ENCODE results near the gene SNRK.
A peak's percentile ranks its signal among the peaks of the same experiment; 100 is the strongest.
"Not testable (repeated sequence)": the region's sequence is repeated elsewhere in the genome, so short reads cannot be mapped to it uniquely, and the experiment has no call there.

The SNRK gene

DNA sequence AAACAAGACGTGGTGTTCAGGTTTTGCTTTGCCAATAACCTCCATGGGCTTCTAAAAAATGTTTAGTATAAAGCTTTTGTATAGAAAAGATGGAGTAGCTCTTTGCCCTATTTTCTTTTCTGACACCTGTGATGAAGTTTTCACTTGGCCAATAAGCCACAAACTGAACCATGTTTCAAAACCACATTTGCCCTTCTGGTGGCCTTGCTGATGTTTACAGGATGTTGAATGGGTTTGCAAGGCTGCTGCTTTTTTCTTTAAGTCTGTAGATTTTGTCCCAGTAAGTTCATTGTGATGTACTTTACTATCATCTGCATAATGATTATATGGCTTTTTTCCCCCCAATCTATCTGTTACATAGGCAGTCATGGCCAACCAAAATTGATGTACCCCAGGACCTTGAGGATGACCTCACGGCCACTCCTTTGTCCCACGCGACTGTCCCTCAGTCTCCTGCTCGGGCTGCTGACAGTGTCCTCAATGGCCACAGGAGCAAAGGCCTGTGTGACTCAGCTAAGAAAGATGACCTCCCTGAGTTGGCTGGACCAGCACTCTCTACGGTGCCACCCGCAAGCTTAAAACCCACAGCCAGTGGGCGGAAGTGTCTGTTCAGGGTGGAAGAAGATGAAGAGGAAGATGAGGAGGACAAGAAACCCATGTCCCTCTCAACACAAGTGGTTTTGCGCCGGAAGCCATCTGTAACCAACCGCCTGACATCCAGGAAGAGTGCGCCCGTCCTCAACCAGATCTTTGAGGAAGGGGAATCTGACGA, 60.8 kb downstream of the SNRK start:
- no peak for DNase-seq (ENCODE audit: low read depth)

DNA sequence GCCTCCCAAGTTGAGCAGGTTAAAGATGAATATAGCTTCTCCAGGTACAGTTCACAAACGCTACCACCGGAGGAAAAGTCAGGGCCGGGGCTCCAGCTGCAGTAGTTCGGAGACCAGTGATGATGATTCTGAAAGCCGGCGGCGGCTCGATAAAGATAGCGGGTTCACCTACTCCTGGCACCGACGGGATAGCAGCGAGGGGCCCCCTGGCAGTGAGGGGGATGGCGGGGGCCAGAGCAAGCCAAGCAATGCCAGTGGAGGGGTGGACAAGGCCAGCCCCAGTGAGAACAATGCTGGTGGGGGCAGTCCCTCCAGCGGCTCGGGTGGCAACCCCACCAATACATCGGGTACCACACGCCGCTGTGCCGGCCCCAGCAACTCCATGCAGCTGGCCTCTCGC, 61.4 kb downstream of the SNRK start:
- DNase-seq (ENCODE audit: low read depth), result no peak

DNA sequence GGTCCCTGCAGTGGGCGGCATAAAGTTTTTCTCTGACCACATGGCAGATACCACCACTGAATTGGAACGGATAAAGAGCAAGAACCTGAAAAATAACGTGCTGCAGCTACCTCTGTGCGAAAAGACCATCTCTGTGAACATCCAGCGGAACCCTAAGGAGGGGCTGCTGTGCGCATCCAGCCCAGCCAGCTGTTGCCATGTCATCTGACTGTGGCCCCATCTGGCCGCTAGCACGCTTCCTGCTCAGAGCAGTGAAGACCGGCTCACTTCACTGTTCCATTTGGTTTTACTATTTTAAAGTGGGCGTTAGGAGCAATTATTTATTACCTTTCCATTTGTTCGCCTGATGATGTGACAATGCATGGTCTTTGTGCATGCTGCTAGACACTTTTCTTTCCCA, 62.0 kb downstream of the SNRK start:
- DNase-seq (ENCODE audit: low read depth), result no peak

DNA sequence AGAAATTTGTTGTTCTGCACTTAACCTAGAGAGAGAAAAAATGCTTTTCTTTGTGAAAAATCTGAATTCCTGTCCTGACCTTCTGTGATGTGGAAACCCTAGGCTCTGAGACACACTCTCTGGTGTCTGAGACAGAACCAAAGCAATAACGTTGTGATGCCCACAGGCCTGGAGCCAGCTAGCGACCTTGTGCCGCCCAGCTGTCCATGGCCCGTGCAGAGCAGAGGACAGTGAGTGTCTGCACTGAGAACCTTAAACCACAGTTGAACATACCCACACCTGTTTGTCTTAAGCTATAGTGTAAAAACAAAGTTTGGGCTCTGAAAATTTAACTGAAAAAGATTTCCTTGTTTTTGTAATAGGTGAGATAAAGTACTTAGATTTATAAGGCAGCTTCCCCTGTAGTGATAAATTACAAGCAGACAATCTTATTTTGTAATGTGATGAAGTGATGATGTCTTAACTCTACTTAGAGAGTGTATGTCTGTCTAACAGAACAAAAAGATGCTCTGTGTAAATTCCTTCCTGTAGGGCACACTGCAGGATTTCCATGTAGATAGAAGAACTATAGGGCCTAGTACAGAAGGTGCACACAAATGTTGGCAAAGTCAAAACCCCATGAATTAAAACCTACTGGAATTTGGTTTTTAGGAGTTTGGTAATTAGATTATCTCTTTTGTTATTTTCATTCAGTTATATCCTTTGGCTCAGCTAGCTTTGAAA, 62.7 kb downstream of the SNRK start:
- DNase-seq (ENCODE audit: low read depth), result no peak

DNA sequence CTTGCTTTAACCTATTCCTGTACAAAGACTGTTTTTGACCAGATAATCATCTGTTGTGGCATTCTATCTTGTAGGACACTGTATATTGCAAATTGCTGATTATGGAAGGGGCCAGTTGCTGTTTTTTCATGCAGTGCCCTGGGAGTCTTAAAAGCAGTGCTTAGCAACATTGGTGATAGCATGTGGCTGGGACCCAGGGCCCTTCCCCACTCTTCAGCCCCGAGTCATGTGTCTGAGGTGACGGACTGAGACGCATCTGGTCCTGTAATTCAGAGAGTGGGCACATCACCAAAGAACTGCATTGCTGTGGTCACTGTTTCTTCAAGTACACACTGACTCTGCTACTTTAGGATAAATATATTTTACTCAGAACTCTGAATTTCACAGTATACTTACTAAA, 63.4 kb downstream of the SNRK start:
- DNase-seq (ENCODE audit: low read depth), result no peak

DNA sequence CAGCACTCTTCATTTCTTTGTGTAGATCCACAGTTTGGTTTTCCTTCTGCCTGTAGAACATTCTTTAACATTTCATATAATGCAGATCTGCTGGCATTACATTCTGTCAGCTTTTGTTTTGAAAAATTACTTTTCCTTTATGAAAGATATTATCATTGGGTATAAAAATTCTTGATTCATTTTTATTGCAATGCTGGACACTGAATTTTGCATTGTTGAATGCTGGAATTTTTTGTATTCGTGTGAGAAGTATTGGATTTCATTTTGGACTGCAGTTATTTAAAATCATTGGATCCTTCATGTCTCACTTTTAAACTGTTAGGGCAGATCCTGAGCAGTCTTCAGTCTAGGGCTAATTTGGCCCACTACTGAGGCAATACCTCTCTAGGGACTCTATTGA, 67.1 kb downstream of the SNRK start:
- no peak for DNase-seq (ENCODE audit: low read depth)

DNA sequence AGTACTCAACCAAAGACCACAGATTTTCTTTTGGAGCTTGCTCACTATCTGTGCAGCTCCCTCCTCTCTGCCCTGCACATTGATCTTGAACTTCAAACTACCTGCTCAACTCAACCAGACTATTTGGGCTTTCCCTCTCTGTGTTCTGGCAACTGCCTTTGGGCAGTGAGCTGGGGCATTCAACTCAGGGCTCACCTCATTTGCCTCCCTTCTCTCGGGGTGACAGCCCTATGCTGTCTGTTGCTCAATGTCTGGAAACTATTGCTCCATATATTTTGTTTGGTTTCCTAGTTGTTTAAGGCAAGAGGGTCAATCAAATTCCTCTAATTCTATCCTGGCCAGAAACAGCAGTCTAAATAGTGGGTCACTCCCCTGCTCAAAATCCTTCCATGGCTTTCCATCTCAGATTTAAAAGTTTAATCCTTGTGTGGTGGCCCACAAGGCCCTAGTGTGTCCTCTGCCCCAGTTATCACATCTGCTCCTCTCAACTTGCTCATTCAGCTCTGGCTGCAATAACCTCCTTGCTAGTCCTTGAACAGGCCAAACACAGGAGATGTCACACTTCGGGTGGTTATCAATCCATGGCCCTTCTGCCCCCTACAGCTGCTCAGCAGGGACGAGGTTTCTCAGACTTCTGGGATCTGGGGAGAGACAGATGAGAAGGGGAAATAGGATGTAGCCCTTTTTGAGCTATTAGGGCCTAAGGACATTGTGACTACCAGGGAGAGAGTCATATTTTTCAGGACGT, 67.8 kb downstream of the SNRK start:
- no peak for DNase-seq (ENCODE audit: low read depth)

DNA sequence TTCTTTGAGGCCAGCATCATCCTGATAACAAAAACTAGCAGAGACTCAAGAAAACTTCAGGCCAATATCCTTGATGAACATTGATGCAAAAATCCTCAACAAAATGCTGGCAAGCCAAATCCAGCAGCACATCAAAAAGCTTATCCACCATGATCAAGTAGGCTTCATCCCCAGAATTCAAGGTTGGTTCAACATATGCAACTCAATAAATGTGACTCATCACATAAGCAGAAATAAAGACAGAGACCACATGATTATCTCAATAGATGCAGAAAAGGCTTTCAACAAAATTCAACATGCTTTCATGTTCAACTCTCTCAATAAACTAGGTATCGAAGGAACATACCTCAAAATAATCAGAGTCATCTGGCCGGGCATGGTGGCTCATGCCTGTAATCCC, 69.7 kb downstream of the SNRK start:
- DNase-seq (ENCODE audit: low read depth), result not testable (repeated sequence)

DNA sequence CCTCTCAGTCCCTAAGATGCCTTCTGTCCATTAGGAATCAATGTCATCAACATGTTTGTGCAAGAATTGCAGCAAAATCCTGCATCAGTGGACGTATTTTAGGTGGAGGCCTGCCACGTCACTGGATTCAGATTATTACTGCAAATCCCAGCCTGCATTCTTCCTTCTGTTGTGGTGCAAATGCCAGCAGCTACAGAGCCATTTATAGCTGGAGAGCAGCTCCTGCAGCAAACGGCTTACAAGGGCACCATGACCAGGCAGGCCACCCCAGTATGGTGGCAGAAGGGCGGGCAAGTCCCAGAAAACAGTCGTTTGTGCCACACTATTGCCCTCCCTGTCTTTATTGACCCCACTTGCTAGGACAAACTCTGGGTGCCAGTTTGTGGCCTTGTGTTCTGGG, 74.7 kb downstream of the SNRK start:
- DNase-seq (ENCODE audit: low read depth), result no peak

DNA sequence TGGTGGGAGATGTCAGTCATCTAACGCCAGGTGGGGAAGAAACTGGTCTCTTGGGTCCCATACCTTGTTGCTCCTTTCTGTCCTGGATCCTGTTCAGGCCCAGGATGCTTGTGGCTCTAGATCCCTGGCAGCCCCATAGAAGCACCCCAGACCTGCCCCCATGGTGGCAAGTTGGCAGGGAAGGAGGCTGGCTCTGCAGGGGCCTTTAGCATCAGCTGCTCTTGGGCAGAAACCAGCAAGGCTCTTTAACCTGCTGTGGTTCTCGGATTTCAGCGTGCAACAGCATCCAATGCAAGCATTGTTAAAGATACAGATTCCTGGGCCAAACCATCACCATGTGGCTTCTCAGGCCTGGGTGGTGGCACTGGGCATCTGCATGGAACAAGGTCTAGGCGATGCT, 75.8 kb downstream of the SNRK start:
- no peak for DNase-seq (ENCODE audit: low read depth)

DNA sequence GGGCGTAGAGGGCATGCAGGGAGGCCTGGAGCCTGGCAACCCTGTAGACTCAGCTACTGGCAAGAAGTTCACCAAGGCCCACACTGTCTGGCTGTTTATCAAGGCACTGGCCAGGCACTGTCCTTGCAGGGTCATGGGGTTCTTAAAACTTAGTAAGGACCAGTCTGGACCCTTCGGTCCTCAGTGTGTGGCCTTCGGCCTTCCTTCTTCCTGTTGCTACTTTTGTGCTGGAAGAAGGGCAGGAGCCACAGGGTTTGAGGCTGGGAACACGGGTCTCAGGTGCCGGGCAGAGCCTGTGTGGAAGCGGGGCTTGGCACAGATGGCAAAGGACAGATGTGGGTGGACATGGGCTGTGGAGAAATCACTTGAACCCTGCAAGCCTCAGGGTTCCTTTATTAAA, 76.6 kb downstream of the SNRK start:
- no peak for DNase-seq (ENCODE audit: low read depth)

DNA sequence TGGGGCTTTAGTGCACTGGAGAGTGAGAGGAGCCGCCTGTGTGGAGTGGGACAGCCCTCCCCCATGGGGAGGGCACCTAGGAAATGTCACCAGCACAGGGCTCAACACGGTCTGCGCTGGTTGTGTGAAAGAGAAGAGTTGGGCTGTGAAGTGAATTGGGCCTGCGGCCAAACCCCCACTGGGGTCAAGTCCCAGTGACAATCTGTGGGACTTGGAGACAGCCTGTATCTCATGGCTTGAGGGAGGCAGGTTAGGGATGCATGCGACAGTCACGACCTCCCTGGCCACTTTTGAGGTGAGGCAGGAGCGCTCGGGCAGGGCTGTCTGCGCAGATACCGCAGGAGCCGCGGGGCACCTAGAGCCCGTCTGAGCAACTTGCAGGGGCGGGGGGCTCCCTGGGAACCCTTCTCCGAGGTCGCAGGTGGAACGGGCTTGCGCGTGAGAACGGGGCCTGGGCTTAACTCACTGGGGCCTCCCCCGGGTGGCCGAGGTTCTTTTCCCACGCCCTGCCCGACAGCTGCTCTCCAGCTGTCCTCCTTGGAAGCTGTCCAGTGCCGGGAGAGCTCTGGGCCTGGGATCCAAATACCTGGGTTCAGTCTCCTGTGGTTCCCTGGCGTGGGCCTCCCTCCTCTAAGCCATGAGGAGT, 77.4 kb downstream of the SNRK start:
- peak; percentile 66 for DNase-seq (ENCODE audit: low read depth)

DNA sequence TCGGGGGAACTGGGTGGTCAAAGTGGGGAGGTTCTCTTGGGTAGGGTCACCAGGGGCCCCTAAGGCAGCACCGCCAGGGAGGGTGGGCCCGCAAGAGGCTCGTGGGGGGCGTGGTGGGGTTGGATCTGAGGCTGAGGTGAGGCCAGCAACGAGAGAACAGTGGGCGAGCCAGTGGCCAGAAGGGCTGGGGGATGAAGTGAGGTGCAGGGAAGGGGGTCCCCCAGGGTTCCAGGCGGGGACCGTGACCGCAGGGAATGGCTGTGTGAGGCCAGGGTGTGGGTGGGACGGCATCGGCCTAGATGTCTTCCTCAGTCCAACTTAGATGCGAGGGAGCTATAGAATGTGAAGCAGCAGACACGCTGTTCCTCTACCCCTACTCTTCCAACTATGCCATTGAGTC, 78.2 kb downstream of the SNRK start:
- no peak for DNase-seq (ENCODE audit: low read depth)

DNA sequence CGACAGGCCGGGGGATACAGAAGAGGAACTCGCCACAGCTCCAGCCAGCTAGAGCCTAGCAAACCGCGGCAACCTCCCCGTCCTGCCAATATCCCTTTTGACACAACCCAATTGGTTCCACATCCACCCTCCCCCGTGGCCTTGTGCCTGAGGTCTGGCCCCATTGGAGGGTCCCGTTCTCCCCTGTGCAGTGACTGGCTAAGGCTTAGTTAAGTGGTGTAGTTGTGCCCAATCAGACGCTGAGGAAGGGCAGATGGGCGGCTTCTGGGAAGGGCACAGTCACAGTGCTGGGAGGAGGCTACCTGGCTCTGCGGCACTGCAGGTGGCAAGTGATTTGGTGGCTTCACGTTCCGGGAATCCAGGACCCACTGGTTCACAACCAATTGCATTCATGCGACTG, 78.6 kb downstream of the SNRK start:
- no peak for DNase-seq (ENCODE audit: low read depth)

DNA sequence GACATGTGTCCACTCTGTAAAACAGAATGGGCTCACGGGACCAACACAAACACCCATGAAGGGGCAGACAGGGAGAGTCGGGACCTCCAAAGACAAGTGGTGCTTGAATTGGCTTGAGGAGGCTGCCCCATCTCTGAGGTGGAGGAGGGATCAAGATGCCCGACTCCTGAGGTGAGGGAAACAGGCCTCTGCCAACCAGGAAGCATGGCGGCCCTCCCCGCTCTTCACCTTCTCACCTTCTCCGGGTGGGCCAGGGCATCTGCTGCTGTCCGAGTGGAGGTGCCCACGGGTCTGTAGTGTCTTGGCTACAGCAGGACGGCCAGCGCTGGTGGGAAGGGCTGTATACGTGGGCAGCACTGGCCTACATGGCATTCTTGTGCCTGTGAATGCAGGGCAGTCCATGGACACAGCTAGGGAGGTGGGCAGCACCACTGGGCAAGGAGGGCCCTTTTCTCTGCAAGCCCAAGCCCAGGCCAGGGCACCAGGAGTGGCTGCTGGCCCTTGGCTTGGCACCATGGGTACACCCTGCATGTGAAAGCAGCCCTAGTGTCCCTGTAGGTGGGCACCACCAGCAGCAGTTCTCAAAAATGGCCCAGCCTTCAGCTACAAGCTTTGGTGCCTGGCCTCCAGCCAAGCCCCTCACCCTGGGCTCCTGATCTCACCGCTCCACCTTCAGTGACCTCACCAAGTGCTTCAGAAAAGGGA, 79.4 kb downstream of the SNRK start:
- DNase-seq (ENCODE audit: low read depth), result no peak

DNA sequence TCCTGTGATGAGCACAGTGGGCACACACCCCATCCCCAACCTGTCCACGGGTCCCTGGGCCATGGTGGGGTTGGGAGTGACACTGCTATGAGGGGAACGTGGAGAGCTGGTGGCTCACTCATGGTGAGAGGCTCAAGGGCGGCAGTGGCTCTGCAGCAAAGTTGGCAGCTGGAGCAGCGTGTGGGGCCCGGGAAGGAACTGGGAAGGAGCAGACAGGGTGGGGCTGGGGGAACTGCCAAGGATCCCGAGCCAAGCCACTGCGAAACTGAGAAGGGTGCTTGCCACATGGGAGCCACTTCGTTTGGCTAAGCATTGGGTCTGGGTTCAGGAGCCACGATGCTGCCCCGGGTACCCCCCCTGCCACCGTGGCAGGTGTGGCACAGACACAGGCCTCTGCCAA, 80.1 kb downstream of the SNRK start:
- DNase-seq (ENCODE audit: low read depth), result no peak

DNA sequence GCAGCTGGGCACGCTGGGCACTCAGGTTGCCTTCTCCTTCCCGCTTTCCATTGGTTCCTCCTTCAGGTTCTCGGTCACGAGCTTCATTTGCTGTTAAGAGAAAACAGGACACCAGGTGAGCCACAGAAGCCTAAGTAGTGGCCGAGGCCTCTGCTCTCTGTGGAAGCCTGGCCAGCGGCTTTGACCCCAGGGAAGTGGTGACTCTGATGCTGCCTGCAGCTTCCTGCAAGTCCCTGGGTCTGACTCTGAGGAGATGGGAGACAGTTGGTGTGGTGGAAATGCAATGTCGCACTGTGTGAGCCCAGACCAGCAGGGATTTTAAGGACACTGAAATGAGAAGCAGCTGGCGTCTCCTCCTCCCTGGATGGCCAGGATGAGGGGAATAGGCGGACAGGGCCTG, 80.5 kb downstream of the SNRK start:
- DNase-seq (ENCODE audit: low read depth), result no peak

DNA sequence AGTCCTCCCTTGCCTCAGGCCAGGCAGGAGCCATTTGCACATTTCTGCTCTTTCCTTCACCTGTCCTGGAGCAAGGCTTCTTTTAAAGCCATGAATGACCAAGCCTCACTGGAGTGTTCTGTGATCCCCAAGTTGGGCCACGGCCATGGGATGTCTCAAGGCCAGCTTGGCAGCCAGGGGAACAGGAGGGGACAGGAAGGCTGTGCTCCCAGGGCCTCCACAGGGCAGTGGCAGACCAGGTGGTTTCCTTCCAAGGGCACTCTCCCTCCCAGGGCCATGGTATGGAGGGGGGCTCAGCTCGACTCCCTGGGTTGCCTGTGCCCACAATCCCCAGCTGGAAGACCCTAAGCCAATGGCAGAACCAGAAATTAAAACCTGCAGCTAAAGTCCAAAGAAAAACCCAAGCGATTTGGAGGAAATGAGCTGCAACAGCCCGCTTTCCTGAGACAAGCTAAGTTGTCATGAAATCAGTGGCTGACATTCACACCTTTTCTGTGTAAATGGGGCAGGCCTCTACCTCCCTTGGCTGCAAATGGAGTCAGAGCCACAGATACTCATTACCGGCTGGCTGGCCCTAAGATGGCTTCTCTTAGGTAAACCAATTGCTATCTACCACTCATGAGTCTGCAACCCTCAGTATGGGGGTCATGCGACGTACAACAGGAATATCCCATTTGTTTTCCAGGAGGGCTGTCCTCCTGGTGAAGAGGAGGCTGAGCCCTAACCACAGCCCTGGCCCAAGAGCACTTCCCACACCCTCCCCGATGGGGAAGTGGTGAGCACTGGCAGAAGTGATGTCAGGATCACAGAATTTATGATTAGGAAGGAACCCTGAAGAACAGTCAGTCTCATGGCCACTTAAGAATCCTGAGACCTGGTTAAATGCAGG, 83.3 kb downstream of the SNRK start:
- no peak for DNase-seq (ENCODE audit: low read depth)

DNA sequence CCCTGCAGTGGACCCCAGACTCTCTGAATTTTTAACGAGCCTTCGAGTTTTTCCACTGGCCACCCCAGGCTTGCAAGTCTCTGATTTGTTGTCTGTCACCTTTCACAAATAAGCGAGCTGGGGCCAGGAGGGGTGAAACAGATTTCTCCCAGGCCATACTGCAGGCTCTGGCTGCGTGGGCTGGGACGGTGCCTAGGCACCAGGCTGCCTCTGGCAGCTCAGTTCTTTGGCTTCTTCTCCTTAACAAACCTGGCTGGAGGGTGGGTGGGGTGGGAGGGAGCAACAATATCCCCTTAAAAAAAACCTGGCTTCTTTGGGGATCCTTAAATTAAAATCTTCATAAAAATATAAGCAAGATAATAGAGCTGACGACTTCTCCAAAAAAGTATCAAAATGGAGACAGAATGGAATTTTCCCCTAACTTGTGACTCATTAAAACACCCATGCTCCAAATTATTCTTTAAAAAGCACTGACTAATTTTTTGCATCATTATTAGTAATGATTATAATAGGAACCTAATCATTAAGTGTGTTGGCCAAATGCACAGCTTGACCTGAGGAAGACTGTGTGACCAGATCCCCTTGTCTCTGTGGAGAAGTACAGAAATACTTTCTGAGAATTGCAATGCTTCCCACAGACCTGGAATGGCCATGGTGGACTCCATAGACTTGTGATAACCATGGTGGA, 84.1 kb downstream of the SNRK start:
- DNase-seq (ENCODE audit: low read depth), result no peak

DNA sequence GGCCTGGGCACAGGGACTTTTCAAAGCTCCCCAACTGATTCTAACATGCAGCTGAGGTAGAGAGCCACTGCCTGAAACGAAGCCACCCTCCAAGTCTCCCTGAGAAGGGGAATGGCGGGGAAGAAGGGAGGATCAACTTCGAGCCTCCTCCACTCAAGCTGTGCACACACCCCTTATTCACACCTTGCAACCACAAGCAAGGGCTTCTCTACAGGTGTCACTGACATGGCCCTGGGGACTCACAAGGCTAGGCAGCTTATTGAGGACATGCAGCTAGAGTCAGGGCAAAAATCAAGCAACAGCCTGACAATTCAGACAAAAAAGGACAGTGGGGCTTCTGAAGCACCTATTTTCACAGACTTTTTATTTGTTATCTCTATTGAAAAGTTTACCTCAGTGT, 85.2 kb downstream of the SNRK start:
- DNase-seq (ENCODE audit: low read depth), result no peak
